HepG2 (cell line): ENCODE data around the gene KCNK6. TPM values are rescaled to one million over a fixed set of nuclear protein-coding genes. Genes with fewer than 3 reads are reported as not detected.

Source experiments
- ATAC-seq: fragments of 200-7000 bp; cut with Tn5 transposase; 3 replicates; pipeline ENCODE4 v1.9.1; 2020; ENCODE audit warnings: mild to moderate bottlenecking, moderate library complexity
- BruUV-seq: library from RNA; stranded (reverse); fragments of 400-500 nt; replicated peaks from 2 replicates; lab custom pipeline; 2021; lab: Mats Ljungman, UMichigan
- CTCF ChIA-PET: fragments of 300-600 bp; formaldehyde crosslinking; extraction: SDS; loops from one replicate; lab custom pipeline; 2021; ENCODE audit warnings: low total read pairs, inconsistent platforms, low intra/inter-chr PET ratio; lab: Yijun Ruan, JAX
- POLR2A ChIA-PET: fragments of 350-600 bp; sonication (Branson Sonifier 250); formaldehyde crosslinking; loops from one replicate; lab custom pipeline; 2020; ENCODE audit warnings: antibody characterized with exemption, inconsistent platforms; lab: Yijun Ruan, JAX
- DNase-seq: peaks from one replicate; pipeline ENCODE4 v3.0.0-alpha.2; 2015; ENCODE audit warnings: low spot score
- FAIRE-seq: peaks from 3 replicates; lab custom pipeline; 2011; peaks lifted over from hg19 to GRCh38; lab: Jason Lieb, UNC
- H2AFZ ChIP-seq: one replicate; pipeline ENCODE4 v1.6.1; 2011; ENCODE audit warnings: low read length, inconsistent platforms
- H3K27ac ChIP-seq: fragments of 300-600 bp; 3 replicates; pipeline ENCODE4 v1.8.0; 2011; ENCODE audit warnings: mixed run types, mild to moderate bottlenecking, mixed read lengths, low read length, inconsistent platforms; ENCODE audit not compliant: insufficient read depth; ENCODE audit errors: extremely low read length
- H3K27me3 ChIP-seq, 2 experiments: fragments of 200-600 bp in 1 of 2; 2 replicates in 1 of 2; 3 replicates in 1 of 2; pipeline versions ENCODE4 v1.6.0 to v1.8.0; 2011; ENCODE audit warnings: low read length in 2 of 2, mild to moderate bottlenecking in 2 of 2, moderate library complexity in 2 of 2, inconsistent platforms in 1 of 2; ENCODE audit not compliant: insufficient read depth in 2 of 2, control insufficient read depth in 1 of 2
- H3K36me3 ChIP-seq, 2 experiments: fragments of 200-600 bp in 1 of 2; replicated peaks in 1 of 2; 2 replicates in 1 of 2; 3 replicates in 1 of 2; pipeline versions ENCODE4 v1.5.1 to v1.8.0; 2011; ENCODE audit warnings: low read length in 2 of 2, inconsistent platforms in 1 of 2; ENCODE audit not compliant: insufficient read depth in 2 of 2, control insufficient read depth in 1 of 2
- H3K4me1 ChIP-seq: 2 replicates; pipeline ENCODE4 v1.5.1; 2012; ENCODE audit warnings: low read length, inconsistent platforms; ENCODE audit not compliant: insufficient read depth
- H3K4me2 ChIP-seq: 2 replicates; pipeline ENCODE4 v1.6.0; 2011; ENCODE audit warnings: low read depth, low read length, inconsistent platforms
- H3K4me3 ChIP-seq, 3 experiments: fragments of 200-600 bp in 1 of 3; sonication (generic), shearing (Covaris generic) in 1 of 3; replicated peaks in 1 of 3; 2 replicates each; pipeline ENCODE4 v1.5.1; 2011 to 2016; ENCODE audit warnings: low read length in 3 of 3, inconsistent platforms in 2 of 3, low read depth in 2 of 3, mild to moderate bottlenecking in 2 of 3, control low read depth in 1 of 3, mixed read lengths in 1 of 3; ENCODE audit not compliant: insufficient read depth in 1 of 3
- H3K79me2 ChIP-seq: one replicate; pipeline ENCODE4 v1.6.1; 2011; ENCODE audit warnings: low read length, inconsistent platforms; ENCODE audit not compliant: insufficient read depth
- H3K9ac ChIP-seq: 2 replicates; pipeline ENCODE4 v1.6.0; 2011; ENCODE audit warnings: mild to moderate bottlenecking, low read depth, low read length, inconsistent platforms; ENCODE audit not compliant: insufficient read depth
- H3K9me3 ChIP-seq: 2 replicates; pipeline ENCODE4 v1.5.1; 2012; ENCODE audit warnings: mild to moderate bottlenecking, low read length
- H4K20me1 ChIP-seq: 2 replicates; pipeline ENCODE4 v1.6.0; 2011; ENCODE audit warnings: inconsistent platforms, mild to moderate bottlenecking, low read length, moderate library complexity; ENCODE audit not compliant: insufficient read depth
- DMAP1 ChIP-seq: IDR thresholded peaks from 2 replicates; pipeline ENCODE4 v1.6.1; 2016
- JUNB ChIP-seq: sonication (generic); formaldehyde crosslinking; IDR thresholded peaks from 2 replicates; pipeline ENCODE4 v1.8.0; 2022; ENCODE audit warnings: missing genetic modification reagents, mild to moderate bottlenecking, borderline replicate concordance
- MYC ChIP-seq: sonication (generic); formaldehyde crosslinking; IDR thresholded peaks from 2 replicates; pipeline ENCODE4 v1.9.0; 2021; ENCODE audit warnings: missing genetic modification reagents, borderline replicate concordance
- WIZ ChIP-seq: sonication (generic); formaldehyde crosslinking; IDR thresholded peaks from 2 replicates; pipeline ENCODE4 v1.5.1; 2020; ENCODE audit warnings: mild to moderate bottlenecking, missing genetic modification reagents
- YEATS2 ChIP-seq: sonication (generic); formaldehyde crosslinking; IDR thresholded peaks from 2 replicates; pipeline ENCODE4 v1.4.0; 2020; ENCODE audit warnings: missing genetic modification reagents, borderline replicate concordance
- ZNF224 ChIP-seq: sonication (generic); formaldehyde crosslinking; IDR thresholded peaks from 2 replicates; pipeline ENCODE4 v1.5.0; 2020; ENCODE audit warnings: mild to moderate bottlenecking, missing genetic modification reagents
- ZNF510 ChIP-seq: sonication (generic); formaldehyde crosslinking; IDR thresholded peaks from 2 replicates; pipeline ENCODE4 v1.4.0; 2020; ENCODE audit warnings: low read depth, mild to moderate bottlenecking, missing genetic modification reagents
- ZNF605 ChIP-seq: sonication (generic); formaldehyde crosslinking; IDR thresholded peaks from 2 replicates; pipeline ENCODE4 v1.8.0; 2022; ENCODE audit warnings: mild to moderate bottlenecking, missing genetic modification reagents
- WGBS: methylation state at CpG from one replicate; pipeline ENCODE4 v1.1.6; 2017; ENCODE audit warnings: low lambda C conversion rate; 5-methylcytosine and 5-hydroxymethylcytosine counted together
- in situ Hi-C: cut with HindIII; loops from 2 replicates; pipeline ENCODE4 v1.10.0; 2017; ENCODE audit warnings: low pct_unique_long_range_greater_than_20kb; ENCODE audit not compliant: extremely low pct_ligation_motif_present
- intact Hi-C: fragments of 100-400 bp; cut with micrococcal nuclease; formaldehyde crosslinking; loops from one replicate; pipeline ENCODE4 v1.10.0; 2022; ENCODE audit not compliant: unreplicated experiment
- polyA plus RNA-seq, 8 experiments: library from polyadenylated mRNA; depleted of rRNA in 3 of 8; stranded (reverse) in 7 of 8; unstranded in 1 of 8; fragments of >200 nt; fragmentation: Illumina TruSeq in 4 of 8; extraction: Trizol in 4 of 8; gene quantifications; 2 replicates each; pipeline versions ENCODE4 v1.2.1 to v1.2.3, GENCODE V29; 2011 to 2016; ENCODE audit warnings: low read depth in 4 of 8, missing spikeins in 1 of 8, mixed read lengths in 1 of 8; ENCODE audit not compliant: insufficient read depth in 1 of 8
- total RNA-seq, 5 experiments: library from RNA; depleted of rRNA; stranded (reverse); fragments of >200 nt; fragmentation: Illumina TruSeq; extraction: Trizol; gene quantifications; 2 replicates each; pipeline ENCODE4 v1.2.3, GENCODE V29; 2016; ENCODE audit warnings: low read depth in 1 of 5
- TF ChIP-seq, protein P1 (sequence below): sonication (generic); formaldehyde crosslinking; IDR thresholded peaks from 2 replicates; pipeline ENCODE4 v1.4.0; 2020; ENCODE audit warnings: mild to moderate bottlenecking, missing genetic modification reagents
- TF ChIP-seq, protein P2 (sequence below): sonication (generic); formaldehyde crosslinking; IDR thresholded peaks from 2 replicates; pipeline ENCODE4 v1.5.0; 2020; ENCODE audit warnings: mild to moderate bottlenecking, low read depth, missing genetic modification reagents, borderline replicate concordance
- TF ChIP-seq, protein P3 (sequence below): sonication (generic); formaldehyde crosslinking; IDR thresholded peaks from 2 replicates; pipeline ENCODE4 v1.5.0; 2020; ENCODE audit warnings: mild to moderate bottlenecking, missing genetic modification reagents
- TF ChIP-seq, protein P4 (sequence below): sonication (generic); formaldehyde crosslinking; conservative IDR thresholded peaks from 2 replicates; pipeline ENCODE4 v1.8.0; 2022; ENCODE audit warnings: mild to moderate bottlenecking, moderate library complexity, missing genetic modification reagents
- TF ChIP-seq, protein P5 (sequence below): sonication (generic); formaldehyde crosslinking; IDR thresholded peaks from 2 replicates; pipeline ENCODE4 v1.9.0; 2021; ENCODE audit warnings: missing genetic modification reagents, borderline replicate concordance

Gene KCNK6
- total and polyA plus RNA-seq, 2 of the 13 experiments (the other 11 are each of a cell fraction or from before 2014, with no cell fraction given) = 0.03 TPM; not detected in 1

DNA sequence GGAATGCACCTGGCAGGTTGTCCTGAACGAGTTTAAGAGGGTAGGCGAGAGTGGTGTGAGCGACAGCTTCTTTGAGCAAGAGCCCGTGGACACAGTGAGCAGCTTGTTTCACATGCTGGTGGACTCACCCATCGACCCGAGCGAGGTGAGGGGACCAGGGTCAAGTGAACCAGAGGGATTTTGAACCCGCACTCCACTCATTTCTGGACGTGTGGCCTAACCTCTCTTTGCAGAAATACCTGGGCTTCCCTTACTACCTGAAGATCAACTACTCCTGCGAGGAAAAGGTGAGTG lies 17.7 kb downstream of the KCNK6 start:
- Histone ChIP-seq H3K4me2 (peak overlapping the region; percentile 99), H3K9ac (peak overlapping the region; percentile 47; the same call in 1 of the 2 replicates), H4K20me1 (no peaks in the 10 kb centered on the region), H3K36me3 (no peaks in the 10 kb centered on the region), H3K27me3 (no peaks in the 10 kb centered on the region), H3K79me2 (no peaks in the 10 kb centered on the region), H3K27ac (no peak overlapping the region), H3K4me1 (peaks cover 10% of the 10 kb centered on the region), H3K4me3 (peak overlapping the region; percentile 74 to 85 (median 75); a peak in 5 of 6 replicates), H3K9me3 (no peaks in the 10 kb centered on the region), H2AFZ (no peak overlapping the region)
- 13% methylated on average over 10 of the region's 10 CpGs for WGBS
- FAIRE-seq (no peak), ATAC-seq (no peak), DNase-seq (peak; percentile 14)
- in situ Hi-C loops = no loop called here
- POLR2A ChIA-PET = interaction anchor here (2.1 kb wide), 1 partner anchor 37 kb away, joined by 25 read pairs; the partner anchor contains the start of gene PSMD8
- CTCF ChIA-PET = no interaction called here
- TF ChIP-seq, protein P1, sequence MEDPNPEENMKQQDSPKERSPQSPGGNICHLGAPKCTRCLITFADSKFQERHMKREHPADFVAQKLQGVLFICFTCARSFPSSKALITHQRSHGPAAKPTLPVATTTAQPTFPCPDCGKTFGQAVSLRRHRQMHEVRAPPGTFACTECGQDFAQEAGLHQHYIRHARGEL (CRISPR knock-in tag) = no peak
- TF ChIP-seq MYC (CRISPR knock-in tag) = 0 out of 2 replicates have a peak, but pooled peaks have one; percentile 10
- 0 out of 2 replicates have a peak, but pooled peaks have one; percentile 48 for TF ChIP-seq ZNF605 (CRISPR knock-in tag)
- TF ChIP-seq, protein P2, sequence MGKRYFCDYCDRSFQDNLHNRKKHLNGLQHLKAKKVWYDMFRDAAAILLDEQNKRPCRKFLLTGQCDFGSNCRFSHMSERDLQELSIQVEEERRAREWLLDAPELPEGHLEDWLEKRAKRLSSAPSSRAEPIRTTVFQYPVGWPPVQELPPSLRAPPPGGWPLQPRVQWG = no peak
- TF ChIP-seq ZNF510 (CRISPR knock-in tag) = no peak
- TF ChIP-seq, protein P3, sequence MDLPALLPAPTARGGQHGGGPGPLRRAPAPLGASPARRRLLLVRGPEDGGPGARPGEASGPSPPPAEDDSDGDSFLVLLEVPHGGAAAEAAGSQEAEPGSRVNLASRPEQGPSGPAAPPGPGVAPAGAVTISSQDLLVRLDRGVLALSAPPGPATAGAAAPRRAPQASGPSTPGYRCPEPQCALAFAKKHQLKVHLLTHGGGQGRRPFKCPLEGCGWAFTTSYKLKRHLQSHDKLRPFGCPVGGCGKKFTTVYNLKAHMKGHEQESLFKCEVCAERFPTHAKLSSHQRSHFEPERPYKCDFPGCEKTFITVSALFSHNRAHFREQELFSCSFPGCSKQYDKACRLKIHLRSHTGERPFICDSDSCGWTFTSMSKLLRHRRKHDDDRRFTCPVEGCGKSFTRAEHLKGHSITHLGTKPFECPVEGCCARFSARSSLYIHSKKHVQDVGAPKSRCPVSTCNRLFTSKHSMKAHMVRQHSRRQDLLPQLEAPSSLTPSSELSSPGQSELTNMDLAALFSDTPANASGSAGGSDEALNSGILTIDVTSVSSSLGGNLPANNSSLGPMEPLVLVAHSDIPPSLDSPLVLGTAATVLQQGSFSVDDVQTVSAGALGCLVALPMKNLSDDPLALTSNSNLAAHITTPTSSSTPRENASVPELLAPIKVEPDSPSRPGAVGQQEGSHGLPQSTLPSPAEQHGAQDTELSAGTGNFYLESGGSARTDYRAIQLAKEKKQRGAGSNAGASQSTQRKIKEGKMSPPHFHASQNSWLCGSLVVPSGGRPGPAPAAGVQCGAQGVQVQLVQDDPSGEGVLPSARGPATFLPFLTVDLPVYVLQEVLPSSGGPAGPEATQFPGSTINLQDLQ (CRISPR knock-in tag) = no peak
- TF ChIP-seq YEATS2 (CRISPR knock-in tag) = peak; percentile 10; the same call in 1 of the 2 replicates
- TF ChIP-seq WIZ = peak; percentile 38; the same call in 1 of the 2 replicates
- TF ChIP-seq JUNB (CRISPR knock-in tag) = no peak
- 0 out of 2 replicates have a peak, but pooled peaks have one; percentile 1 for TF ChIP-seq DMAP1
- TF ChIP-seq, protein P4, sequence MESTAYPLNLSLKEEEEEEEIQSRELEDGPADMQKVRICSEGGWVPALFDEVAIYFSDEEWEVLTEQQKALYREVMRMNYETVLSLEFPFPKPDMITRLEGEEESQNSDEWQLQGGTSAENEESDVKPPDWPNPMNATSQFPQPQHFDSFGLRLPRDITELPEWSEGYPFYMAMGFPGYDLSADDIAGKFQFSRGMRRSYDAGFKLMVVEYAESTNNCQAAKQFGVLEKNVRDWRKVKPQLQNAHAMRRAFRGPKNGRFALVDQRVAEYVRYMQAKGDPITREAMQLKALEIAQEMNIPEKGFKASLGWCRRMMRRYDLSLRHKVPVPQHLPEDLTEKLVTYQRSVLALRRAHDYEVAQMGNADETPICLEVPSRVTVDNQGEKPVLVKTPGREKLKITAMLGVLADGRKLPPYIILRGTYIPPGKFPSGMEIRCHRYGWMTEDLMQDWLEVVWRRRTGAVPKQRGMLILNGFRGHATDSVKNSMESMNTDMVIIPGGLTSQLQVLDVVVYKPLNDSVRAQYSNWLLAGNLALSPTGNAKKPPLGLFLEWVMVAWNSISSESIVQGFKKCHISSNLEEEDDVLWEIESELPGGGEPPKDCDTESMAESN (CRISPR knock-in tag) = 0 out of 2 replicates have a peak, but pooled peaks have one; percentile 12
- TF ChIP-seq, protein P5, sequence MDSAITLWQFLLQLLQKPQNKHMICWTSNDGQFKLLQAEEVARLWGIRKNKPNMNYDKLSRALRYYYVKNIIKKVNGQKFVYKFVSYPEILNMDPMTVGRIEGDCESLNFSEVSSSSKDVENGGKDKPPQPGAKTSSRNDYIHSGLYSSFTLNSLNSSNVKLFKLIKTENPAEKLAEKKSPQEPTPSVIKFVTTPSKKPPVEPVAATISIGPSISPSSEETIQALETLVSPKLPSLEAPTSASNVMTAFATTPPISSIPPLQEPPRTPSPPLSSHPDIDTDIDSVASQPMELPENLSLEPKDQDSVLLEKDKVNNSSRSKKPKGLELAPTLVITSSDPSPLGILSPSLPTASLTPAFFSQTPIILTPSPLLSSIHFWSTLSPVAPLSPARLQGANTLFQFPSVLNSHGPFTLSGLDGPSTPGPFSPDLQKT = no peak
- no peak for TF ChIP-seq ZNF224
- intact Hi-C loops = no loop called here
- TSS peak; percentile 79 for BruUV-seq
